HepG2 (cell line): Measurements from ENCODE around the gene PDZD2.

Experiments used
- CTCF ChIP-seq: sonication (generic); formaldehyde crosslinking; IDR thresholded peaks from 2 replicates; pipeline ENCODE4 v1.5.0; 2020; ENCODE audit warnings: mild to moderate bottlenecking, missing genetic modification reagents, moderate library complexity
- POLR2AphosphoS5 ChIP-seq: IDR thresholded peaks from 2 replicates; pipeline ENCODE4 v1.6.1; 2012; ENCODE audit warnings: low read depth, low read length

GRCh38 chr5:32024751-32025150 is 385.8 kb downstream of the PDZD2 start:
- no peak for TF ChIP-seq CTCF (CRISPR knock-in tag)
- no peak for TF ChIP-seq POLR2AphosphoS5
